ENCODE results near the gene INSM1.

INSM1 gene

DNA sequence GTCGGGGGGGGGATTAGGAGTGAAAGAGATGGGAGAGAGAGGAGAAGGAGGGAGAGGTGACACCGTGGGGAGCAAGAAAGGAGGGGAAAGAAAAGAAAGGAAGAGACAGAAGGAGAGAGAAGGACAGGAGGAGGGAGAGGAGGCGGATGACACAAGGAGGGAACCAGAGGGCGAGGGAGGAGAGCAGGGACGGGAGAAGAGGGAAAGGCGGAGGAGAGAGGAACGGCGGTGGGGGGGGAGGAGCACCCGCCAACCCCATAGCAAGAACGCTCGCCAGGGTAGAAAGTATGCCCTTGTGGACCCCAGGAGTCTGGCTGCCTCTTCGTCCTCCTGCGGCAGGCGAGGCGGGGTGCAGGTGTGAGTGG is 4.5 kb upstream of the INSM1 start:
- no peak for DNase-seq

- DNase-seq, result no peak
Measured at GRCh38 chr20:20363799-20364592, 3.9 kb upstream of the INSM1 start.

- DNase-seq, result no peak
Measured at GRCh38 chr20:20364593-20365479, 3.1 kb upstream of the INSM1 start.

- no peak for DNase-seq
Measured at GRCh38 chr20:20365480-20366161, 2.3 kb upstream of the INSM1 start.

DNA sequence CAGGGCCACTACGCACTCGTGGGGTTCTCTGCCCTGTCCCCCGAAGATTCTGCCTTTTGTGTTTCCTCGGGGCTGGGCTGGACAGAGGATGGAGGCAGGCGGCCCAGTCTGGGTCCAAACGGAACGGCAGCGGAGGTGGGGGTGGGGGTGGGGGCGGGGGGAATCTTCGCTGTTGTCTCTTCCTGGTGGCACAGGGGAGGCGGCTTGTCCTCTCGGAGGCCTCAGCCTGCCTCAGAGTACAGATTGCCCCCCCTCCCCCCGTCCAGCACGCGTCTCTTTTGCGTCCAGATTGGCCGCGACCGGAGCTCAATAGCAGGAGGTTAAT is 1.4 kb upstream of the INSM1 start:
- DNase-seq, result no peak

GRCh38 chr20:20366876-20367574 is 879 bp upstream of the INSM1 start:
- no peak for DNase-seq

- DNase-seq, result no peak
Measured at GRCh38 chr20:20368418-20369249, 730 bp downstream of the INSM1 start.

DNA sequence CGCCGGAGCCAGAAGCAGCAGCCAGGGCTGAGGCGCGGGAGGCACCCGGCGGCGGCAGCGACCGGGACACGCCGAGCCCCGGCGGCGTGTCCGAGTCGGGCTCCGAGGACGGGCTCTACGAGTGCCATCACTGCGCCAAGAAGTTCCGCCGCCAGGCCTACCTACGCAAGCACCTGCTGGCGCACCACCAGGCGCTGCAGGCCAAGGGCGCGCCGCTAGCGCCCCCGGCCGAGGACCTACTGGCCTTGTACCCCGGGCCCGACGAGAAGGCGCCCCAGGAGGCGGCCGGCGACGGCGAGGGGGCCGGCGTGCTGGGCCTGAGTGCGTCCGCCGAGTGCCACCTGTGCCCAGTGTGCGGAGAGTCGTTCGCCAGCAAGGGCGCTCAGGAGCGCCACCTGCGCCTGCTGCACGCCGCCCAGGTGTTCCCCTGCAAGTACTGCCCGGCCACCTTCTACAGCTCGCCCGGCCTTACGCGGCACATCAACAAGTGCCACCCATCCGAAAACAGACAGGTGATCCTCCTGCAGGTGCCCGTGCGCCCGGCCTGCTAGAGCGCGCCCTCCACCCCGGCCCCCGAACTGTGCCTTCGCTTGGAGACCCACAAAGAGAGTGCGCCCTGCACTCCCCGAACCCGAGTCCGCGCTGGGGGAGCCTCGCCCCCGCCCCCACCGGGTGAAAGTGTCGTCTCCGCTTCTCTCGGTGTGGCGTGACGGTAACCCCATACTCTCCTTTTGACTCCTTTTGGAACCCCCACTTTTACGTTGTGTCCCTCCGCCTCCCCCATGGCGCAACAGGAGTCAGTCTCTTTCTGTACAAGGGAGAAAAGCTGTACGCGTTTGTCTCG is 1.6 kb downstream of the INSM1 start:
- no peak for DNase-seq

- DNase-seq, result no peak
Measured at GRCh38 chr20:20370094-20370575, 2.2 kb downstream of the INSM1 start.

GRCh38 chr20:20371083-20371482 is 3.2 kb downstream of the INSM1 start:
- no peak for DNase-seq

DNA sequence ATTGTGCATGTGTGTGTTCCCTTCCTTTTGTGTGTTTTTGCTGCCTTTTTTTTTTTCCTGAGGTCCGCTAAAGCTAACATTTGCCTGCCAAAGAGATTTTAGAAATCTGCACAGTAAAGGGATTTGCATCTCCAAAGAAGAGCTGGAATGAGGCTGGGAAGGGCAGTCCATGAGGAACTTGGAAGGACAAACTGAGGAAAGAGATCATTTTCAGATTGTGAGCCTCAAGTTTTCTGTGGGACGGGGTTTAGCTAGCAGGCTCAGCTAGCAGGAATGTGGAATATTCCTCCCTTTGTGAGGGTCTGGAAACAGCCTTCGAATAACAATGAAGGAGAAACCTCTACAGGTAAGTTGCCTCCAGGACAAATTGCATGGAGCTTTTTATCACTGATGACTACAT is 3.8 kb downstream of the INSM1 start:
- DNase-seq, result no peak

GRCh38 chr20:20373091-20373571 is 5.2 kb downstream of the INSM1 start:
- no peak for DNase-seq

- no peak for DNase-seq
Measured at GRCh38 chr20:20375862-20376261, 8.0 kb downstream of the INSM1 start.

- no peak for DNase-seq
Measured at GRCh38 chr20:20386192-20386591, 18.3 kb downstream of the INSM1 start.

DNA sequence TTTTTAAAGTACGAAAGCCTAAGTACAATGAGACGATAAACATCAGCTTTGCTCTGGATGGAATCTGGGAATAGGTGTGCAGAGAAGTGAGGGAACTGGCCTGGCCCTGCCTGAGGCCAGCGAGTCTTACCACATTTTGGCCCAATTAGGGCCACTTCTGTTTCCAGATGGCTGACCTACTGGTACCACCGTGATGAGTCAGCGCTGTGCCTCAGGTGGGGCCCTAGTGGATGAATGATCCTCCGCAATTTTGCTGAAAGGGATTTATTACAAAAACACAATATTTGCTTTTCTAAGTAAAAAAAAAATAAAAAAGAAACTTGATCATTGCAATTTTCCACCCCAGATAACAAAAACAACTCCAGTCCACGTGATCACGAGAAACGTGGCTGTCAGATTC is 22.5 kb downstream of the INSM1 start:
- no peak for DNase-seq

GRCh38 chr20:20391115-20391514 is 23.2 kb downstream of the INSM1 start:
- no peak for DNase-seq

- DNase-seq, result no peak
Measured at GRCh38 chr20:20391766-20392165, 23.9 kb downstream of the INSM1 start.

DNA sequence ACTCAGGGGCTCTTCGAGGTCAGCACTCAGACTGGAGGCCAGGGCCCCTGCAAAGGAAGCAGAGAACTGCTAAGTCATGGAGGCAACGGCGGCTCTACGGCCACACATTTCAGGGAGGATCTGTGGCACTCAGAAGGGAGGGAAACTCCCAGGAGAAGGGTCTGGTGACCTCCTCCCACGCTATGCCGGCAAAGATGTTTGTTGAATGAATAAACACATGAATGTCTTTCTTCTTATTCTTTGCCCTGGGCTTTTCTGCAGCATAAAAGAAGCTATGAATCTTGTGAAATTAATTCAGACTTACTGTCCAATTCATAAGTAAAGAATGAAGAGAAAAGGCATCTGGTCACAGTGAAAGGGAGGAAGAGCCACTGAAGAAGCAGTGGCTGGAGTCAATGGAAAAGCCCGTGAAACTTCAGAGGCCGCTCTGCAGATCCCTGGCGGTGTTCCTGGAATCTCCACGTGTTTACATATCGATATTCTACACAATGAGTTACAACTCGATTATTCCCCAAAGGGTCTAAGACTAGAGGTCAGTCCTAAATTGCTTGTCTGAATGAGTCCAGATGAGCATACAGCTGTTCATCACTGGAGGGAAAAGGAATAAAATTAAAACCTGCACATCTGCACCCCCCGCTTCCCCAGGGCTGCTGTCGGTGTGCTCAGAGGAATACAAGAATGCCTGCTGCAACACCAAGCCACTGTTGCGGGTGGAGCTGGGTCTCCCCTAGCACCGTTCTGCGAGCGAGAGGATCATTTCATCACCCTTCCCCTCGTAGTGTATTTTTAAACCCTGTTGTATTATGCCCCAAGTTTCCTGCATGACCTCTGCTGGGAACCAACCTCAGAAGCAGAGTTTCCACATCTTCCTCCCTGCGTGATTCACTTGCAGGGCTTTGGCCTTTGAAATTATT is 25.6 kb downstream of the INSM1 start:
- DNase-seq, result no peak

- DNase-seq, result no peak
Measured at GRCh38 chr20:20395087-20395486, 27.2 kb downstream of the INSM1 start.
